Posterior cingulate gyrus (tissue), 11 donors: ENCODE measurements around the gene HES4.
"Not testable (repeated sequence)": the region's sequence is repeated elsewhere in the genome, so short reads cannot be mapped to it uniquely, and the experiment has no call there.

Experiments
- DNase-seq, 10 donors: peaks; one replicate each; pipeline versions ENCODE4 v3.0.0 to v3.0.0-alpha.2; 2020 to 2021; ENCODE audit warnings: mixed read lengths in 3 of 10
- intact Hi-C: fragments of 100-400 bp; cut with DNase I; formaldehyde crosslinking; loops from one replicate; pipeline ENCODE4 v1.15.1; 2023

Gene HES4

DNA sequence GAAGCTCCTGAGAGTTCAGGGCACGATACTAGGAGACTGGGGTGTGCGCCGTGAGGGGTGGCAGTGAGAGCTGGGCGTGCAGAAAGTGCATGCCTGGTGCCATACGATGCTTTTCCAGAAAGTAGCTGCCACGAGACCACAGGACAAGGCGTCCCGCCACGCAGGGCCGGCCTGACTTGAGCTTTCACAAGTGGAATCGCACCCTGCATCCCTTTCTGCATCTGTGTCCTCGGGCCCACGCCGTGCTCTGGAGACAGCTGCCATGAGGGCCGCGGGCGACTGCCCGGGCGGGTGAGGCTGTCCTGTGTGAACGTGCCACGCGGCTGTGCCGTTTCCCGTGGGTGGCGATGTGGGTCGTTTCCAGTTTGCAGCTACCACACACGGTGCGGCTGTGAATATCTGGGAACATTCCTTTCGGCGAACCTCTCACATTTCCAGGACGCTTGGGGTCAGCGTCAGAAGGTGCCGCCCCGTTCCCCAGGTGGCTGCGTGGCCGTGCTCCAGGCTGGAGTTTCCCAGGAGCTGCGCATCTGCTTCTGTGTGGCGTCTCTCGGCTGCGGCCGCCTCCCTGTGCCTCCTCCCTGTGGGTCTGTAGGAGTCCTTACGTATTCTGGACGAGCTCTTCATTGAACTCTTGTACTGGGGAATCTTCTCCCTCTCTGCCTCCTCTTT is 17.0 kb downstream of the HES4 start:
- intact Hi-C loops = no loop called here

DNA sequence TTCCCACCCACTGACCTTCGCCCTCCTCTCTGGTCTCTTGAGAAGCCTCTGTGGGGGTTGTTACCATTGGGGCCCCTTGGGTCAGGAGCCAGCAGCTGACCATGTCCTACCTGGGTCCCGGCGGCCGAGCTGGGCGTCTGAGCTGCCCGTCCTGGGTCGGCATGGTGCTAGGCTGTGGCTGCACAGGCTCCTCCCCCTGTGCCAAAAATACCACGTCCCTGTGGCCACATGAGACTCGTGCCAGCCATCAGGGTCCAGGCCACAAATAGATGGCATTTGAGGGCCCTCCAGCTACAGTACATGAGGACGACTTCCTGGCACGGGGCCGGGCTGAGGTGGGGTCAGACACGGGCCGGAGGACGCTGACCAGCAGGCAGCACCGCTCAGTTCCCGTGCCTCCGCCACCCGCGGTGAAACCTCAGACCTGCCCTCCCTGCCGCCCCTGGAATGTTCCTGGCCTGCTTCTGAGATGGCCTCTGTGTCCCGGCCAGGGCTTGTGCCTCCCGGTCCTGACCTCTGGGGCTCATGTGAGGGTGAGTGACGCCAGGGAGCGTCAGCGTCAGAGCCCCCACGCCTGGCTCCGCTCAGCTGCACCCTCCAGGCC is 17.8 kb downstream of the HES4 start, which contains the start of gene PERM1:
Gene PERM1 (minus strand): TSS at position 139 of the 604 bp plus-strand sequence. CDS start 1,064 bp downstream, outside the sequence.
- peak in 1 of 10 donors; percentile 75 for DNase-seq
- intact Hi-C loops = no loop called here

More for the DNA sequence above, 17.0 kb downstream of the HES4 start:
- peak in 1 of 10 donors; percentile 81 for DNase-seq

GRCh38 chr1:981491-981954 is 18.4 kb downstream of the HES4 start:
- intact Hi-C loops = no loop called here
- peak in 1 of 10 donors; percentile 77 for DNase-seq

DNA sequence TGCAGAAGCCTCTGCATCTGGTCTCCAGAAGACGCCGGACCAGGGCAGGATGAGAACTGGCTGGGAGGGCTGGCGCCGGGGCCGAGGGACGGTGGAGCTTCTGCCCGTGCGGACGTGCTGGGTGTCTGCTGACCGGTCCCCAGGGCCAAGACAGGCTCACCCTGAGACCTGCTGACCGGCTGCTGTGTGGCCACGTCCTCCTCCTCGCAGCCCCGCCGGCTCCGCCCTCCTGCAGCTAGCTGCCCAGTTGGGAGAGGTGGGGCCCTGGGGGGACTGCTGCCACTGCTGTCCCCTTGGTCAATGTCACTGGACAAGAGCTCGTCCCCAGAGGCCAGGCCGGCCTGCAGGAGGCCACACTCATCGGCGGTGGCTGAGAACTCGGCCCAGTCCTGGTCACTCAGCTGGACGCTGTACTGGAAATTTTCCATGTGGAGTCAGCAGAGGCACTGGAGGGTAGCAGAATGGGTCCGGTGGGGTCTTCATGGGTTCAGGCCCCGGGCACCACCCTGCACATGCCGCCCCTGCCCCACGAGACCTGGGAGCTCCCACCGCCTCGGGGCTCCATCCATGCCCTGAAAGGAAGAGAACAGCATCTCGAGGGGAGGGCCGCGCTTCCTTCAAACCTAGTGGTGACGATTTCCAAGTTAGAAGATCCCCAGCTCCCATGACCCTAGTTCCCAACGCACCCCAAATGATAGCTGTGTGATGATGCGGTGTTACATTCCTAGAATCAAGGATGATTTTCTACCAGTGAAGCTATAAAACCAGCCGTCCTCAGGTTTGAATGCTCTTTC is 19.1 kb downstream of the HES4 start:
- intact Hi-C loops = no loop called here
- no peak for DNase-seq

DNA sequence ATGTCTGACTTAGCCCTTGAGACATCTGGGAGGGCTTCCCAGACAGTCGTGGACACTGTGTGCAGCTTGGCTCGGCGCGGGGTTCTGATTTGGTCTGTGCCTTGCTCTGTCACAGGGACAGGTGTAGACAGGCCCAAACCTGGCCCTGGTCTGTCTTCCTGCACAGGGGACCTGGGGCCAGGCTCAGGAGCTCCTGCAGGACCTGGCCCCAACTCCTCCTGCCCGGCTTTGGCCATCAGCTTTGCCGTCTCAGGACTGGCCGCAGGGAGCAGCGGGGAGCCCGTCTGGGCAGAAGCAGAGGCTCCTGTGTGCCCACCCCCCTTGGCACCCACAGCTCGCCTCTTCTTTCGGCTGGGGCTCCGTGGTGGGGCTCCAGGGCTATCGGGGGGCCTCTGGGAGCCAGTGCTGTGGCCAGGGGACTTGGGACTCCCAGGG is 19.7 kb downstream of the HES4 start:
- DNase-seq = peak in 1 of 10 donors; percentile 83
- intact Hi-C loops = no loop called here

- intact Hi-C loops = no loop called here
- DNase-seq = no peak
These were observed 20.2 kb downstream of the HES4 start for GRCh38 chr1:979744-980072.

GRCh38 chr1:978835-979743 is 20.8 kb downstream of the HES4 start:
- intact Hi-C loops = no loop called here
- peak in 1 of 10 donors; percentile 75 for DNase-seq

DNA sequence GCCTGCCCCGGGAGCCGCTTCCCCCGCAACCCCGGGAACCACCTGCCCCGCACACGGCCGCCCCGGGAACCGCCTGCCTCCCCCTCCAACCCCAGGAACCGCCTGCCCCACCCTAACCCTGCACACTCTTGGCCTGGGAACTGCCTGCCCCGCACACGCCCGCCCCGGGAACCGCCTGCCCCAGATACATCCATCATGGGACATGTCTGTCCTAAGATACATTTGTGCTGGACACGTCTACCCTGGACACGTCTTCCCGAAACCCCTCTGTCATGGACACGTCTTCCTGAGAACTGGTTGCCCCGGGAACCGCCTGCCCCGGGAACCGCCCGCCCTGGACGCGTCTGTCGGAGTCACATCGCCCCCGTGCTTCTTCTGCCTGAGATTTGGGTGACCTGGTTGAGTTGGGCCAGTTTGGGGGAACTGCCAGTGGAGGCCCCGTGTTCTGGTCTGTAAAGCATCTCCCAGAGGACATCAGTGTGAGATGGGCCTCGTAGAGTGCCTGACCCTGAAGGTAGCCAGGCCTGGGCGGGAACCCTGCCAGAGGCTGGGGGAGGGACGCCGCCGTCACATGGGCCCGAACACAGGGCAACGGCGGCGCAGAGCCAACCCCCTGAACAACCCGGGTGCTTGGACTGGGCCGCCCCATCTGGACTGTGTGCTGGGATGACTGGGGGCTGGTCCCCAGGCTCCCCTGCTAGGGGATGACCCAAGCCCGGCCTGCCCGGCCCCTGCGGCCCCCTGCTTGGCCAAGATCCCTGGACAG is 21.6 kb downstream of the HES4 start:
- intact Hi-C loops = no loop called here
- peak in 1 of 10 donors; percentile 81 for DNase-seq

DNA sequence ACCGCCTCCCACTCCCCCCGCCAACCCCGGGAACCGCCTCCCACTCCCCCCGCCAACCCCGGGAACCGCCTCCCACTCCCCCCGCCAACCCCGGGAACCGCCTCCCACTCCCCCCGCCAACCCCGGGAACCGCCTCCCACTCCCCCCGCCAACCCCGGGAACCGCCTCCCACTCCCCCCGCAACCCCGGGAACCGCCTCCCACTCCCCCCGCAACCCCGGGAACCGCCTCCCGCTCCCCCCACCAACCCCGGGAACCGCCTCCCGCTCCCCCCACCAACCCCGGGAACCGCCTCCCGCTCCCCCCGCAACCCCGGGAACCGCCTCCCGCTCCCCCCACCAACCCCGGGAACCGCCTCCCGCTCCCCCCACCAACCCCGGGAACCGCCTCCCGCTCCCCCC is 23.1 kb downstream of the HES4 start:
- intact Hi-C loops = not testable (repeated sequence)

GRCh38 chr1:975896-976683 is 23.8 kb downstream of the HES4 start:
- DNase-seq = peak in 4 of 10 donors; percentile 28 to 94 (median 40)
- intact Hi-C loops = no loop called here

More for the DNA sequence above, 23.1 kb downstream of the HES4 start:
- DNase-seq = not testable (repeated sequence)

DNA sequence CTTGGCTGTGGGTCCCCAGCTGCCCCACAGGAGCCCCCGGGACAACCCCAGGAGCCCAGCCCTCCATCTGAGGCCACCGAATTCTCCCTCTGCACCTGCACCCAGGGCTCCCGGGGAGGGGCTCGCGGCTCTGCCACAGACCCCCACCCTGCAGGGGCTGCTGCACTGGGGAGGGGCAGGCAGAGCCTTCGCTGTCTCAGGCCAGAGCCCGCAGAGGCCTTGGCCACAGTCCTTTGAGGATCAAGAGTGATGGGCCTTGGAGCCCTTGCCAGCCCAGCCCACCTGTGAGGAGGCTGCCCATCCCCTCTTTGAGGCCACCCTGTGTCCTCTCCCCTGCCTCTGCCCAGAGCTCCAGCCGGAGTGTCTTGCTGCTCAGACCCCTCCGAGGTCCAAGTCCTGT is 24.5 kb downstream of the HES4 start:
- DNase-seq = peak in 1 of 10 donors; percentile 80
- intact Hi-C loops = no loop called here

- peak in 1 of 10 donors; percentile 80 for DNase-seq
- intact Hi-C loops = no loop called here
These were observed 25.1 kb downstream of the HES4 start for GRCh38 chr1:974687-975328.

DNA sequence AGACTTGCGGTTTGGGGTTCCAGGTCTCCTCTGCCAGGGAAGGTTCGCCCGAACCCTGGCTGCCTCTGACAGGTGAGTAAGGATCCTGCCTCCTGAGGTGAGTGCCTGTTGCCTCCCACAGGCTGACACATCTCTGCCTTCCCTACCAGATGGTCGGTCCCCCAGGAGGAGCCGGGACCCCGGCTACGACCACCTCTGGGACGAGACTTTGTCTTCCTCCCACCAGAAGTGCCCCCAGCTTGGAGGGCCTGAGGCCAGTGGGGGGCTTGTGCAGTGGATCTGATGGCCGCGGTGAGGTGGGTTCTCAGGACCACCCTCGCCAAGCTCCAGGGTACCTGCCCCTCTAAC is 25.6 kb downstream of the HES4 start:
- intact Hi-C loops = no loop called here
- DNase-seq = no peak

DNA sequence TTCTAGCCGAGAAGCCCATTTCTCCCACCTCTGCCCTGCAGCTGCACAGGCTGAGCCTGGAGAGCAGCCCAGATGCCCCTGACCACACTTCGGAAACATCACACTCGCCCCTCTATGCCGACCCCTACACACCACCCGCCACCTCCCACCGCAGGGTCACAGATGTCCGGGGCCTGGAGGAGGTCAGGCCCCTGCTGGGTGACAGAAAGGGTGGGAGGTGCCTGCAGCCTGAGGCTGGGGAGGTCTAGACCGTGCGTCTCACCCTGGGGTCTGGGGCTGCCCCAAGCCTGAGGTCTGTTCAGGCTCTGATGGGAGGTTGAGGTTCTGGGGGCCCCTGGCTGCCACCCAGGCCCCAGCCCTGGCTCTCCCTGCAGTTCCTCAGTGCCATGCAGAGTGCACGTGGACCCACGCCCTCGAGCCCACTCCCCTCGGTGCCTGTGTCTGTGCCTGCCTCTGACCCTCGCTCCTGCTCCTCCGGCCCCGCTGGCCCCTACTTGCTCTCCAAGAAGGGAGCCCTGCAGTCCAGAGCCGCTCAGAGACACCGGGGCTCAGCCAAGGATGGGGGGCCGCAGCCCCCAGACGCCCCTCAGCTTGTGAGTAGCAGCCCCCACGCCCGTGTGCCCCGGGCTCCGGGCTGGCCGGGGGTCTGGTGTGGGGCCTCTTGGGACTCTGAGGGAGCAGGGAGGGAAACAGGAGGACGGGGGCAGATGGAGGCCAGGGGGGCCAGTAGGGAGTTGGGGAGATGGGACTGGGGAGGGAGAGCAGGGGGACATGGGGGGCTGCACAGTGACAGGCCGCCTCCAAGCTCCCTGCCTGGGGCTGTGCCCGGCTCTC is 26.2 kb downstream of the HES4 start:
- intact Hi-C loops = no loop called here
- peak in 1 of 10 donors; percentile 78 for DNase-seq

DNA sequence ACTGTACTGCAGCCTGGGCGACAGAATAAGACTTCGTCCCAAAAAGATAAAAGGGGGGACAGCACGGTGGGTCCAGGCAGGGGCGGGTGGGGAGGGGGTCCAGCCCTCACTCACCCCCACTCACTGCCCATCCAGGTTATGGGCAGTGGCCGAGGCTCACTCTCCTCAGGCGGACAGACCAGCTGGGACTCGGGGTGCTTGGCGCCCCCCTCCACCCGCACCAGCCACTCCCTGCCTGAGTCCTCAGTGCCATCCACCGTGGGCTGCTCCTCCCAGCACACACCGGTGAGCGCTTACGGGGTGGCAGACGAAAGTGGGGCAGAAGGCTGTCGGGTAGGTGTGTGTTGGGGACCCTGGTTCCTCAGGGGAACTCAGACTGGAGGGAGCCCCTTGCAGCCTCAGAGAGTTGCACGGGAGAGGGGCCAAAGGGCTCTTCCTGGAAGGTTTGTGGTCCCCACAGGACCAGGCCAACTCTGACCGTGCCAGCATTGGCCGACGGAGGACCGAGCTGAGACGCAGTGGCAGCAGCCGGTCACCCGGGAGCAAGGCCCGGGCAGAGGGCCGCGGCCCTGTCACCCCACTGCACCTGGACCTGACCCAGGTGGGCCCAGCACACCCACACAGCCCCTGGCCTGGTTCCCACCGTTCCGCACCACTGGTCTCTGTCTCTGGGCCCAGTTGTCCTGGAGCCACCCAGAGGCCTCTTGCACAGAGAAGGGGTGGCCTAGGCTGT is 27.0 kb downstream of the HES4 start:
- DNase-seq = peak in 2 of 10 donors; percentile 68 to 77
- intact Hi-C loops = no loop called here

DNA sequence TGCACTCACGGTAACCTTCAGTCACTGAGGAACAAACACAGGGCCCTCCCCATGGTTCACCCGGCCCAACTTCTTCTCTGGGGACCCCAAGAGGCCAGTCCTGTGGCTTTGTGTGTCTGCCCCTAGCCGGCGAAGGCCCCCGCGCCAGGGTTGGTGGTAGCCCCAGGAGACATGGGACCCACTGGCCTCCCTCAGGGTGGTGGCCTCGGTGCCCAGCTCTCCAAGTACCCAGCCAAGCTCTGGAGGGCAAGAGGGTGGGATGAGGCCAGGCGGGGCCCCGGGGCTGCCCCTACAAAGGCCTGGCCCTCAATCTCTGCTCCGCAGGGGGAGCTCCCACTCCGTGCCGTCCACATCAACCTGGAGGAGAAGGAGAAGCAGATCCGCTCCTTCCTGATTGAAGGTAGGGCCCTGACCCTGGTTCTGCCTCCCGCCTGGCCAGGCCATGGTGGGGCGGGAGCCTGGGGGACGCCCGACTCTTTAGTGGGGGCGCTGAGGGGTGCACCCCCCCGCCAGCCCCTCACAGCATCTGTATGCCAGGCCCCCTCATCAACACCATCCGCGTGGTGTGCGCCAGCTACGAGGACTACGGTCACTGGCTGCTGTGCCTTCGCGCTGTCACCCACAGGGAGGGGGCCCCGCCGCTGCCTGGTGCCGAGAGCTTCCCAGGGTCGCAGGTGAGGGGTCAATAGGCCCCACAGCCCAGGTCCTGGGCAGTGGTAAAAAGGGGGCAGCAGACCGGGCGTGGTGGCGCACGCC is 28.0 kb downstream of the HES4 start:
- intact Hi-C loops = no loop called here
- no peak for DNase-seq
